GM19351 (cell line): ENCODE results near the gene MDP1.
A peak's percentile ranks its signal among the peaks of the same experiment; 100 is the strongest.
"Not testable (repeated sequence)": the region's sequence is repeated elsewhere in the genome, so short reads cannot be mapped to it uniquely, and the experiment has no call there.

ENCODE experiments used
- ATAC-seq: cut with Tn5 transposase; IDR thresholded peaks from one replicate; pipeline ENCODE4 v1.9.1; 2021; ENCODE audit warnings: mild to moderate bottlenecking, moderate library complexity; ENCODE audit not compliant: unreplicated experiment

The MDP1 gene

GRCh38 chr14:24202538-24202937 lies 13.3 kb downstream of the MDP1 start:
- not testable (repeated sequence) for ATAC-seq

- no peak for ATAC-seq
These were observed 16.9 kb downstream of the MDP1 start for GRCh38 chr14:24198814-24199524.

GRCh38 chr14:24197056-24197450 lies 18.8 kb downstream of the MDP1 start:
- no peak for ATAC-seq

- ATAC-seq = peak; percentile 16
These were observed 19.5 kb downstream of the MDP1 start for GRCh38 chr14:24196071-24197055.

- ATAC-seq = peak; percentile 84
These were observed 20.4 kb downstream of the MDP1 start, which contains the start of gene TM9SF1 for GRCh38 chr14:24195186-24196070. Gene TM9SF1 (minus strand): TSS chr14:24195441. CDS start chr14:24195019, 422 bp downstream.

GRCh38 chr14:24194873-24195185 lies 21.0 kb downstream of the MDP1 start:
- no peak for ATAC-seq

GRCh38 chr14:24194186-24194872 lies 21.5 kb downstream of the MDP1 start:
- no peak for ATAC-seq

- ATAC-seq = no peak
These were observed 22.9 kb downstream of the MDP1 start for GRCh38 chr14:24192933-24193332.

- no peak for ATAC-seq
These were observed 25.4 kb downstream of the MDP1 start for GRCh38 chr14:24190416-24190815.

GRCh38 chr14:24189460-24189859 lies 26.4 kb downstream of the MDP1 start:
- no peak for ATAC-seq

GRCh38 chr14:24189059-24189375 lies 26.8 kb downstream of the MDP1 start:
- ATAC-seq = no peak

GRCh38 chr14:24188251-24189058 lies 27.4 kb downstream of the MDP1 start, which contains the start of gene IPO4:
Gene IPO4 (minus strand): TSS chr14:24188816. CDS start chr14:24188787, 29 bp downstream.
- ATAC-seq = peak; percentile 95

GRCh38 chr14:24187539-24187915 lies 28.3 kb downstream of the MDP1 start:
- ATAC-seq = no peak

GRCh38 chr14:24186831-24187538 lies 28.9 kb downstream of the MDP1 start:
- ATAC-seq = no peak

GRCh38 chr14:24185741-24186140 lies 30.1 kb downstream of the MDP1 start:
- ATAC-seq = no peak

- ATAC-seq = no peak
These were observed 30.8 kb downstream of the MDP1 start for GRCh38 chr14:24185026-24185425.

- no peak for ATAC-seq
These were observed 31.5 kb downstream of the MDP1 start for GRCh38 chr14:24184104-24184970.

- ATAC-seq = no peak
These were observed 32.8 kb downstream of the MDP1 start for GRCh38 chr14:24183014-24183481.
